Fibroblast of peridontal ligament (primary cell): ENCODE results near the gene MAGI1.

Experiments
- DNase-seq: peaks from one replicate; pipeline ENCODE4 v3.0.0-alpha.2; 2010; ENCODE audit errors: extremely low read depth

The MAGI1 gene

DNA sequence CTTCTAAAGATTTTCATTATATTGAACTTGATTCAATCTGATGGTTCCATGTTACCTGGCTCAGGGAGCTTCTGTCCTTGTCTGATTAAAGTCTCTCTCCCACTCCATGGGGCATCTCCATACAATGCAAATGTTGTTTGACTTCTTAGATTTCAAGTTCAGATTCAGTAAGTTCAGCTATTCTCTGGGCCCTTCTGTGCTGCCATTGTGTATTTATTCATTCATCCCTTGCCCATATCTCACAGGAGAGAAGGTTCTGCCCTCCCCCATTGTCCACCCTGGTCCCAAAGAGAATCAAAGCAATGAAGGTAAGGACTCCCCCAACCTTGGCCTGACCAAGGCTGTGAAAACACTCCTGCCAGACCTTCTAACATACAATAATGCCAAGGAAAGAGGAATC is 669.9 kb downstream of the MAGI1 start:
- no peak for DNase-seq

DNA sequence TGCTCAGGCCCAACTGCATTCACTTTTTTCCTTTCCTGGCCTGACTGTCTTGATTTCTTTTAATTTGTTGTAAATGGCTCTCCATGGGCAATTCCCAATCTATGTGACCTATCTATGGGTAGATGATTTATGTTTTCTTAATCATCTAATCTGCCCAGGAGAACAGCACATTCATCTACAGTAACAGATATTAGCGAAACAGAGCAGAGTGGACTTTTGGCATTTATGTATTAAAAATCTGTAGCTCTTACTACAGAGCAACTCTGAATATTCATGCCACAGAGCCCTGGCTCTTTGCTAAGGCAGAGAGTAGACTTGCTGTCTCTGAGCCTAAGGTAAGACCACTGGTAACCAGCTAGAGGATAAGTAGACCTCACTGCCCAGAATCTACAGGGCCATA is 676.0 kb downstream of the MAGI1 start:
- DNase-seq = no peak

DNA sequence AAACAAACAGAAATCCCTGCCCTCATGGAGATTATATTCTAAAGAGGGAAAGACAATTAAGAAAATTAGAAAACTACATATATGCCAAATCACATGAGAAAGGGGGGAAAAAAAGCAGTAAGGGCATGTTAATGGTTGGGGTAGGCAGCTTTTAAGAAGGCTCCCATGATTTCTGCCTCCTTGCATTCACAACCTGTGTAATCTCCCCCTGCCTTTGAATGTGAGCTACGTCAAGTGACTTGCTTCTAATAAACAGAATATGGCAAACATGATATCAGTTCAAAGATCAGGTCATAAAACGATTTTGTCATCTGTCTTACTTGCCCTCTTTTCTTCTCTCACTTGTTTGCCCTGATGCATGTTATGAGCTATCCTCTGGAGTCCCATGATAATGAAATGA is 677.3 kb downstream of the MAGI1 start:
- DNase-seq = no peak

DNA sequence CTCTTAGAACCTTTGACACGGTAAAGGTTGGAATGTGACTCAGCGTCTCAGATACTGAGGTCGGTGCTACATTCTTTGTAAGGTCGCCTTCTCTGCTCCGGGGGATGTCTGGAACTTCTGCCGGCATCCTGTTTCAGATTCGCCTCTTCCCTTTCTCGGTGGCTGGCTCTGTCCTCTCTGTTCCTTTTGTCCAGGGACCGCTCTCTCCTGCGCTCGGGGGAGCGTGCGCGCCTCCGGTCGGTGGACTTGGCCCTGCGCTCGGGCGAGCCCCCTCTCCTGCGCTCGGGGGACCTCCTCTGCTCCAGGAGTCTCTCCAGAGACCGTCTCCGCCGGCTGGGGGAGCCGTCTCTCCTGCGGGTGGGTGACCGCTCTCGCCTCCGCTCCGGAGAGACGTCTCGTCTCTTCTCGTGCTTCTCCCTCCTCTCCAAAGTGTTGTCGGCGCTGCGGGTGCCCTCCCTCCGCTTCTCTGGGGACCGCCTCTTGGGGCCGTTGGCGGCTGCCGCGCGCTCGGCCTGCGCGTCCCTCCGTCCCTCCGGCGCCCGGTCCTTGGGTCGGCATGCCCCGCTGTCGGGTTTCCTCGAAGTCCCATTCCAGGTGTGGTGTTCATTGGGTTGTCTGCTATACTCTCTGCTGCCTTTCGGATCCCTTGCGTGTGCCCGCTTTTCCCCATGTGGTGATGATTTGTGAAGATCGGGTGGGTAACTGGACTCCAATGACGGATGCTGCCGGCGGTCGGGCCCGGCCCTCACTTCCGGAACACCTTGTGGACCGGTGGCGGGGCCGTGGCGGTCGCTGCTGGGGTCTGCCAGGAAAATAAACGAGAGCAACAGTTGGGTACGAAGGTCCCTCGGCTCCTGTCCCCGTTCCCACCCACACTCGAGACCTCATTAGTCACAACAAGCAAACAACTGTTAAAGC is 682.1 kb downstream of the MAGI1 start:
- no peak for DNase-seq

DNA sequence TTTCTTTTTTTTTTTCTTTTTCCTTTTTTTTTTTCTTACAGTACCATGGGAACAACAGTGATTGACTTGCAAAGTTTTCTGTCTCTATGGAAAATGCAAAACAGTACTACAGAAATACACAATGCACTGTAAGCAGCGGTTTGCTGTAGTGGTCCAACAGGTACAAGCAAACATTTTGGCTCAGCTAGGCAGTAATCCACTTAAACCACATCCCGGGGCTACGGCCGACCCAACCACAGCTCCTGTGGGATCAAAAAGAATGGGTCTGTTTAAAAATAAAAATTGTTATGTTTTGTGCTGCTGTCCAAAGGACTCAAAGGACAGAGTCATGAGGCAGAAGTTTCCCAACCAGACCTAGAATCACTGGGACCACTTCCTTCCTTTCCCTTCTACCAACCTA is 683.8 kb downstream of the MAGI1 start:
- peak; percentile 13 for DNase-seq

- no peak for DNase-seq
These were observed 685.8 kb downstream of the MAGI1 start for GRCh38 chr3:65352951-65353350.

DNA sequence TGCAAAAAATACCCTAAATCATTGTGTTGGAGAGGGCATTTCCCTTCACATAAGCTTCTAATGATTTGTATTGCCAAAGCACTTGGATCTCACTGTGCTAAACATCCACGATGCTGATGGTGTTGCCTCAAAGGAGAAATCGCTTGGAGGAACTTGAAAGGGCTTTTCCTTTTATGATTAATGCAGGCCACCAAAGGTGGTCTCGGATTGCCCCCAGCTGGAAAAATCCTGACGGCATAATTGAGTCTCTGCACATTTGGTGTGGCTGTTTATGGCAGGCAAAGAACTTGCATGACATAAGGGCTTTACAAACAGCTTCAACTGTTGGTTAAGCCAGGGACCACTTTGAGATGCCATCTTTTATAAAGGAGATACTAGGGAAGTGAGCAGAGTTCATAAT is 687.0 kb downstream of the MAGI1 start:
- DNase-seq = no peak

GRCh38 chr3:65350801-65351476 is 687.8 kb downstream of the MAGI1 start:
- DNase-seq = no peak

DNA sequence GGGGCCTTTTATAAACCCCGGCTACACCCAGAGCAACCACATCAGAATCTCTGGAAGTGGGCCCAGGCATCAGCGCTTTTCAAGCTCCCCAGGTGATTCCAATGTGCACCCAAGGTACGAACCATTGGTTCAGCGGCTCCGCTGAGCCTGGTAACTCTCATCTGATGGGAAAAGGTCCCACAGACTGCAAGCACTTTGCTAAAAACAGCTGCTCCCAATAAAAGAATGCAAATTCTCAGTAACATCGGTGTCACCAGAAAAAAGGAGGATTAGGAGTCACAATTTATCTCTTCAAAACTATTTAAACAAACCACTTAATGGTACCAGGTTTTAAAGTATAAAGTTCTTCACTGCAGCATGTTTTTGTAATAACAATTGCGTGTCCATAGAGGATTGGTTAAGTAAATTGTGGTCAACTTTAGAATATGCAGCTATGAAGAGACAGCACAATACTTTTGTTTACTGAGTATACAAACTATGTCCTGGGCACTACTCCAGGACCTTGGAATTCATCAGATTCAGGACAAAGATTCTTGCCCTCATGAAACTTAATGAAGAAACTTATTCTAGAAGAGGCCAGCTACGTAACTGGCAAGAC is 690.2 kb downstream of the MAGI1 start:
- DNase-seq = peak; percentile 84

DNA sequence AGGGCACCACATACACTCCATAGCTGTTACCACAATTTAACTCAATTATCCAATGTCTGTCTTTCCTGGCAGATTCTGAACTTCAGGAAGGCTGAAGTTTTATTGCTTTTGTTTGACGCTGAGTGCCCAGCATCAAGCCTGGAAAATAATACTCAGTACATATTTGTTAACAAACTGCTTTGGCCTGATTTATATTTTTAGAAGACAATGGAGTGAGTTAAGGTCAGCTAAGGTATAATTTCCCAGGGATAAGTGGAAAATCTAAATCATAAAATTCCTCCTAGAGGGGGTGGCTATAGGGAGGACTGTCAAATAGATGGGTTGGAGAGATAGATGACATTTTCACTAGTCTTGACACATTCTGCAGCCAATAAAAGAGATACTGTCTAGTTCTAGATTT is 691.6 kb downstream of the MAGI1 start:
- no peak for DNase-seq

GRCh38 chr3:65344846-65345245 is 693.9 kb downstream of the MAGI1 start:
- DNase-seq = no peak

DNA sequence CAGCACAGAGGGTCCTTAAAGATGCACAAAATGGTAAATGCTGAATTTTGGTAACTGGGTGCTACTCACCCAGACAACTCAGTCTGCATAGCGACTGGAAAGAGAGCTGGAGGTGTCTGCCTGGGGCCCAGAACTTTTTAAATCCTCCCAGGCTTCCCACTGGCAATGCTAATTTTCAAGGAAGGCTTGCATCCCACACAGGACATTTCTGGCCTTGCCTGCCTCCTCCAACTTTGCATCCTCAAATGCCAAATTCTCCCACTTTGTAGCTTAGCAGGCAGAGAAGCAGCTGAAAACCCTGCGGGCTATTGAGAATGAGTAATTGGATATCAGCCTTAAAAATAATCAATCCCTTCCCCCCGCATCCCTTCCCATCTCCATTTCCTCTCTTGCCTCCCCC is 694.3 kb downstream of the MAGI1 start:
- DNase-seq = no peak

DNA sequence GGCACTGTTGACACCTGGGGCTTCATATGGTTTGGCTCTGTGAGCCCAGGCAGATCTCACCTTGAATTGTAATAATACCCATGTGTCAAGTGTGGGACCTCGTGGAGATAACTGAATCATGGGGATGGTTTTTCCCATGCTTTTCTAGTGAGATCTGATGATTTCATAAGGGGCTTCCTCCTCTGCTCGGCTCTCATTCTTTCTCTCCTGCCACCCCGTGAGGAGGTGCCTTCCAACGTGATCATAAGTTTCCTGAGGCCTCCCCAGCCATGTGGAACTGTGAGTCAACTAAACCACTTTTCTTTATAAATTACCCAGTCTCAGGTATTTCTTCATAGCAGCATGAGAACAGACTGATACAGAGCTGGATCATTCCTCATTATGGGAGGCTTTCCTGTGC is 695.0 kb downstream of the MAGI1 start:
- DNase-seq = no peak

GRCh38 chr3:65343026-65343425 is 695.7 kb downstream of the MAGI1 start:
- no peak for DNase-seq

DNA sequence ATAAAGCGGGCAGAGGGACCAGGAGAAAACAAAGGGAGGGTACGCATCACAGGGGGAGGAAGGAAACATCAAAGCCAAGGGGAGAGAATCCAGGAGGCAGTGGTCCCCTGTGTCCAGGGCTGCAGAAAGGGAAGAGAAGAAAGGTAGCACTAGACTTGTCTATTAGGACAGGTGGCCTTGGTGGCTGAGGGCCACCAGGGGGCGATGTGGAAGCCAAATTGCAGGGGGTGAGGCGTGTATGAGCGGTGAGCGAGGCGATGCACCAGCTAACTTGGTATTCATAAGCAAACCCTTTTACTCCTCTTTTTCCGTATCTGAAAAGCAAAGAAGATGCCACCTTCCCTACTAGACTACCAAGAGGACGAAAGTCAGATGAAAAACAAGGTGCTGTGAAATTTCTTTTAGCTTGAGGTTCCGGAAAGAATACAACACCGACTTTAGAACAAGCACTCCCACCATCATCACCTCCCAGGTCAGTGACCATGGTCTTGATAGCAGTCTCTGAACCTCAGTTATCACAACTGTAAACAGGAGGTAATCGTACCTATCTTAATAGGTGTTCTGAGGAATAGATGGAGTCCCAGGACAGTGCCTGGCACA is 696.5 kb downstream of the MAGI1 start:
- no peak for DNase-seq

DNA sequence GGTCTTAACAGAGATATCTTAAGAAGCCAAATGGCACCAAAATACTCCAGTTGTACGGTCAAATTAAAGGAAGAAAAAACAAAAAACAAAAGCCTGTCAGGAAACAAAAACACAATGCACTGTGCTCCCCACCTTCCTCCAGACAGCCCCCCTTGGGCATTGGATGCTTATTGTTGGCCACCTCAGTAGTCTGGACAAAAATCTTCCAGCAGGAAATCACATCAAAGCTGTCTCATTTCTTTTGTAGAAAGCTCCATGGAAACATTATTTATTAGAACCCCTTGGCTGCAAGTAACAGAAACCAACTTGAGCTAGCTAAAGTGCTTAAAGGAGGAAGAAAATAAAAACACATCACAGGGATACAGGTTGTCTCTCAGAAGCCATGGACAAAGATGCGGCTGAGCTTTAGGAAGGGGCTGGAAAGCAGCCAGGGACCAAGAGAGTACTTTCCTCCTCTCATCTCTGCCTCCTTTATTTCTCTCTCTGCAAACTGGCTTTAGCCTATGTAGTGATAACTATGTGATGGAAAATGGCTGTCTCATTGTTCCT is 699.5 kb downstream of the MAGI1 start:
- no peak for DNase-seq

GRCh38 chr3:65338571-65338970 is 700.1 kb downstream of the MAGI1 start:
- DNase-seq = peak; percentile 28

DNA sequence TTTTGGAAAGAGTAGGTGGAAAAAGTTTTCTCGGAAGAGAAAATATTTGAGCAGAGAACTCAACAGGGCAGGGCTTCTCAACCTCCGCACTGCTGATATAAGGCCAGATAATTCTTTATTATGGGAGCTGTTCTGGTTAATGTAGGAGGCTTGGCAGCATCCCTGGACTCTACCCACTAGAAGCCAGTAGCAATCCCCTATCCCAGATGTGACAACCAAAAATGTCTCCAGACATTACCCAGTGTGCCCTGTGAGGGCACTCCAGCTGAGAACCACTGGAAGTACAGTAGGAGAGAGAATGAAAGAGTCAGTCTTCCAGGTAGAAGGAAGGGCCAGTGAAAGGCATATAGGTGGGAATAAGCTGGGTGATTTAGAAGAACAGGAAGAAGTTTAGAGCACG is 703.1 kb downstream of the MAGI1 start:
- DNase-seq = no peak

DNA sequence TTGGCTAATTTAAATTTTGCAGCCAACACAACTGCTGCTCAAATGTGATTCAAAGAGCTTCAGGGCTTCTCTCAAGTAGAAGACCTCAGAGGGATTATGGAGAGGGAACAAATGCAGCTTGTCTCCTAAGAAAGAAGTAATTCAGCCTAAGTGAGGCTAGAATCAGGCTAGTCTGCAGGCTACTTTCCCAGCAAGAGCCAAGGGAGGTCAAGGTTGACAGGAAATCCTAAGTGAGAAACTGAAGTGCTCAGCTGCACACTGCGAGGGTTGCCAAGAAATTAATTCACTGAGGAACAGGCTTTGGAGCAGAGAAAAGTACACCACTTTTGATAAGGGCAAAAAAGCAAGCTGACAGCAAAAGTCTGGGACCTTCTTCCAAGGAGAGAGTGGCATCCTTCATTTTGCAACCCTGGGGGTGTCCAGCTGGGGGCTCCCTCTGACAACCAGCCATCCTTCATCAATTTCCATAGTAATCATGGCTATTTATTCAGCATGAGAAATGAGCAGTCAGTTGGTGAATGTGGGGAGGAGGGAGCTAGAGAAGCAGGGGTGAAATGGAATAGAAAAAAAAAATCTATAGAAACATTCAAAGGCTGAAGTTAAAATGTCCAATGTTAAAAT is 704.6 kb downstream of the MAGI1 start:
- DNase-seq = peak; percentile 12

- DNase-seq = no peak
These were observed 707.0 kb downstream of the MAGI1 start for GRCh38 chr3:65331730-65332129.

GRCh38 chr3:65330072-65330471 is 708.6 kb downstream of the MAGI1 start:
- peak; percentile 76 for DNase-seq

DNA sequence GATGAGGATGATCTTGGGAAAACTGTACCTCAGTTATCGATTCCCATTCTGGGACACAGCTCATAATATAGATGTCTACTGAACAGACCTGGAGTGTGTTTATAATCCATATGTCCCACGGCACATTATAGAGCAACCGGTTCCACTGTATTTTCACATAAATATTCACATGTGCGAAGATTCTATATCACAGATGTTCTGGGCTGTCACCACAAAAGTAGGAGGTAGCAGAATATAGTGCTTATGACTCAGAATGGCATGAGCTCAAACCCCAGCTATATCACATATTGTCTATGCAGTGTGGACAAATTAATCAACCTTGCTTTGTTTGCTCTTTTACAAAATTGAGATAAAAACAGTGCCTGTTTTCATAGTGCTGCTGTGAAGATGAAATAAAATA is 710.6 kb downstream of the MAGI1 start:
- DNase-seq = no peak
